Smooth muscle cell (in vitro differentiated cells): ENCODE measurements around the gene MARCHF2. TPM values are rescaled to one million over a fixed set of nuclear protein-coding genes. Genes with fewer than 3 reads are reported as not detected.
"Not testable (repeated sequence)": the region's sequence is repeated elsewhere in the genome, so short reads cannot be mapped to it uniquely, and the experiment has no call there.

Source experiments
- DNase-seq: peaks from one replicate; lab custom pipeline; 2025; ENCODE audit not compliant: unreplicated experiment; lab: John Stamatoyannopoulos, UW
- H2AFZ ChIP-seq: fragments of 200-600 bp; sonication (generic); 2 replicates; pipeline ENCODE4 v1.6.0; 2016; ENCODE audit warnings: antibody characterized with exemption, low read depth, mild to moderate bottlenecking
- H3F3A ChIP-seq: fragments of 200-600 bp; sonication (generic); 2 replicates; pipeline ENCODE4 v1.6.0; 2017; ENCODE audit warnings: antibody characterized with exemption, low read depth
- H3K27ac ChIP-seq: fragments of 200-600 bp; sonication (generic); 2 replicates; pipeline ENCODE4 v1.5.1; 2016; ENCODE audit warnings: low read depth, mild to moderate bottlenecking
- H3K27me3 ChIP-seq: fragments of 200-600 bp; sonication (generic); 2 replicates; pipeline ENCODE4 v1.6.1; 2016; ENCODE audit warnings: low read depth, mild to moderate bottlenecking
- H3K36me3 ChIP-seq: fragments of 200-600 bp; sonication (generic); 2 replicates; pipeline ENCODE4 v1.5.1; 2016; ENCODE audit warnings: low read depth
- H3K4me1 ChIP-seq: fragments of 200-600 bp; sonication (generic); 2 replicates; pipeline ENCODE4 v1.5.1; 2016; ENCODE audit warnings: low read depth
- H3K4me2 ChIP-seq: fragments of 200-600 bp; sonication (generic); 2 replicates; pipeline ENCODE4 v1.6.0; 2016; ENCODE audit warnings: mild to moderate bottlenecking
- H3K4me3 ChIP-seq: fragments of 200-600 bp; sonication (generic); 2 replicates; pipeline ENCODE4 v1.5.1; 2016; ENCODE audit warnings: mild to moderate bottlenecking
- H3K79me2 ChIP-seq: fragments of 200-600 bp; sonication (generic); 2 replicates; pipeline ENCODE4 v1.6.0; 2016; ENCODE audit warnings: low read depth, mild to moderate bottlenecking
- H3K9ac ChIP-seq: fragments of 200-600 bp; sonication (generic); 2 replicates; pipeline ENCODE4 v1.6.0; 2016; ENCODE audit warnings: low read depth
- H3K9me3 ChIP-seq: fragments of 200-600 bp; sonication (generic); replicated peaks from 2 replicates; pipeline ENCODE4 v1.5.1; 2016; ENCODE audit warnings: low read depth
- H4K20me1 ChIP-seq: fragments of 200-600 bp; sonication (generic); 2 replicates; pipeline ENCODE4 v1.6.0; 2016; ENCODE audit warnings: low read depth
- CTCF ChIP-seq: fragments of 200-600 bp; sonication (generic); IDR thresholded peaks from 2 replicates; pipeline ENCODE4 v1.5.1; 2017; ENCODE audit warnings: borderline replicate concordance, mild to moderate bottlenecking, antibody characterized with exemption; ENCODE audit not compliant: insufficient read depth, poor library complexity, severe bottlenecking
- WGBS: methylation state at CpG from one replicate; pipeline ENCODE4 v1.1.7; 2016; ENCODE audit warnings: low lambda C conversion rate; 5-methylcytosine and 5-hydroxymethylcytosine counted together
- polyA plus RNA-seq: library from polyadenylated mRNA; unstranded; fragments of >200 nt; fragmentation: Nextera tagmentation; extraction: Ambion mirVana; gene quantifications from 2 replicates; pipeline ENCODE4 v1.2.1, GENCODE V29; 2016
- total RNA-seq: library from RNA; depleted of rRNA; stranded (reverse); fragments of >200 nt; gene quantifications from 2 replicates; pipeline ENCODE4 v1.2.3, GENCODE V29; 2014

The MARCHF2 gene
- total and polyA plus RNA-seq, 2 experiments from 2014 or later, result 22.2 to 24.4 TPM

- peak overlapping the region; percentile 96 for H3K27ac ChIP-seq
- TF ChIP-seq CTCF, result no peak
- H3K9ac ChIP-seq, result peak overlapping the region; percentile 60
- no peaks in the 10 kb centered on the region for H3K79me2 ChIP-seq
- H3K9me3 ChIP-seq, result no peaks in the 10 kb centered on the region
- H3K4me3 ChIP-seq, result no peak overlapping the region
- H3K4me2 ChIP-seq, result peak overlapping the region; percentile 71
- no peaks in the 10 kb centered on the region for H3K4me1 ChIP-seq
- no peaks in the 10 kb centered on the region for H3K27me3 ChIP-seq
- H3F3A ChIP-seq, result peaks cover 19% of the 10 kb centered on the region
- DNase-seq, result peak; percentile 57
- whole genome bisulfite sequencing, result 23% methylated on average over 9 of the region's 9 CpGs
- H2AFZ ChIP-seq, result no peak overlapping the region
- H3K36me3 ChIP-seq, result no peaks in the 10 kb centered on the region
- no peaks in the 10 kb centered on the region for H4K20me1 ChIP-seq
Observed at GRCh38 chr19:8423817-8424223, 10.7 kb downstream of the MARCHF2 start.

GRCh38 chr19:8425331-8425730, 12.2 kb downstream of the MARCHF2 start:
- H3K36me3 ChIP-seq, H2AFZ ChIP-seq, H3K4me2 ChIP-seq, H3K79me2 ChIP-seq, H3K9me3 ChIP-seq, H3K4me3 ChIP-seq, DNase-seq, H3K9ac ChIP-seq, H3K27me3 ChIP-seq, H3K27ac ChIP-seq, H3K4me1 ChIP-seq, H4K20me1 ChIP-seq: not testable (repeated sequence)
- peaks cover 19% of the 10 kb centered on the region for H3F3A ChIP-seq
- 74% methylated on average over 6 of the region's 6 CpGs for WGBS

GRCh38 chr19:8426283-8426682, 13.2 kb downstream of the MARCHF2 start:
- peaks cover 19% of the 10 kb centered on the region for H3F3A ChIP-seq
- no peak overlapping the region for H3K4me2 ChIP-seq
- H3K4me3 ChIP-seq, result no peak overlapping the region
- no peak for TF ChIP-seq CTCF
- H3K9ac ChIP-seq, result no peak overlapping the region
- DNase-seq, result no peak
- H3K4me1 ChIP-seq, result no peaks in the 10 kb centered on the region
- no peaks in the 10 kb centered on the region for H3K79me2 ChIP-seq
- H3K27ac ChIP-seq, result no peak overlapping the region
- 97% methylated on average over 7 of the region's 7 CpGs for WGBS
- H3K9me3 ChIP-seq, result no peaks in the 10 kb centered on the region
- no peaks in the 10 kb centered on the region for H4K20me1 ChIP-seq
- no peak overlapping the region for H2AFZ ChIP-seq
- no peaks in the 10 kb centered on the region for H3K27me3 ChIP-seq
- H3K36me3 ChIP-seq, result no peaks in the 10 kb centered on the region

GRCh38 chr19:8429044-8429443, 15.9 kb downstream of the MARCHF2 start:
- no peaks in the 10 kb centered on the region for H3K4me1 ChIP-seq
- no peak overlapping the region for H3K9ac ChIP-seq
- no peaks in the 10 kb centered on the region for H3K27me3 ChIP-seq
- no peak for TF ChIP-seq CTCF
- no peaks in the 10 kb centered on the region for H3K36me3 ChIP-seq
- no peak overlapping the region for H3K4me2 ChIP-seq
- H2AFZ ChIP-seq, result no peak overlapping the region
- H3K4me3 ChIP-seq, result no peak overlapping the region
- DNase-seq, result no peak
- H3K9me3 ChIP-seq, result no peaks in the 10 kb centered on the region
- no peaks in the 10 kb centered on the region for H3K79me2 ChIP-seq
- H3F3A ChIP-seq, result peaks cover 12% of the 10 kb centered on the region
- H3K27ac ChIP-seq, result no peak overlapping the region
- WGBS, result 87% methylated on average over 6 of the region's 6 CpGs
- H4K20me1 ChIP-seq, result no peaks in the 10 kb centered on the region
